Cardiac muscle cell (in vitro differentiated cells and primary cell): Measurements from ENCODE around the gene RNF212B. TPM values are rescaled to one million over a fixed set of nuclear protein-coding genes. Genes with fewer than 3 reads are reported as not detected.
"Not testable (repeated sequence)": the region's sequence is repeated elsewhere in the genome, so short reads cannot be mapped to it uniquely, and the experiment has no call there.

Experiments used
- DNase-seq, 2 donors: peaks; one replicate each; pipeline versions ENCODE4 v3.0.0 to v3.0.0-alpha.2; 2010 to 2017; ENCODE audit warnings: low read depth in 1 of 2, low spot score in 1 of 2
- H3K27ac ChIP-seq: fragments of 200-600 bp; sonication (generic); 2 replicates; pipeline ENCODE4 v1.5.1; 2016
- H3K27me3 ChIP-seq: fragments of 200-600 bp; sonication (generic); 2 replicates; pipeline ENCODE4 v1.6.0; 2016; ENCODE audit warnings: control low read depth
- H3K36me3 ChIP-seq: fragments of 200-600 bp; sonication (generic); 2 replicates; pipeline ENCODE4 v1.5.1; 2016; ENCODE audit warnings: control low read depth
- H3K4me1 ChIP-seq: fragments of 200-600 bp; sonication (generic); 2 replicates; pipeline ENCODE4 v1.8.1; 2017; ENCODE audit warnings: low read depth, mild to moderate bottlenecking, mixed run types
- H3K4me3 ChIP-seq: fragments of 200-600 bp; sonication (generic); 2 replicates; pipeline ENCODE4 v1.5.1; 2016; ENCODE audit warnings: mild to moderate bottlenecking
- H3K9me3 ChIP-seq: fragments of 200-600 bp; sonication (generic); 2 replicates; pipeline ENCODE4 v1.5.1; 2017; ENCODE audit warnings: low read depth, mild to moderate bottlenecking, control low read depth
- polyA plus RNA-seq: library from polyadenylated mRNA; unstranded; fragments of >200 nt; fragmentation: Nextera tagmentation; extraction: Ambion mirVana; gene quantifications from 2 replicates; pipeline ENCODE4 v1.2.1, GENCODE V29; 2016
- total RNA-seq: library from RNA; depleted of rRNA; stranded (reverse); fragments of >200 nt; gene quantifications from 2 replicates; pipeline ENCODE4 v1.2.3, GENCODE V29; 2016
- TF ChIP-seq, protein P1 (sequence below): IDR thresholded peaks from 2 replicates; pipeline ENCODE4 v1.5.1; 2012; ENCODE audit warnings: low read depth, mild to moderate bottlenecking, low read length

Gene RNF212B, protein sequence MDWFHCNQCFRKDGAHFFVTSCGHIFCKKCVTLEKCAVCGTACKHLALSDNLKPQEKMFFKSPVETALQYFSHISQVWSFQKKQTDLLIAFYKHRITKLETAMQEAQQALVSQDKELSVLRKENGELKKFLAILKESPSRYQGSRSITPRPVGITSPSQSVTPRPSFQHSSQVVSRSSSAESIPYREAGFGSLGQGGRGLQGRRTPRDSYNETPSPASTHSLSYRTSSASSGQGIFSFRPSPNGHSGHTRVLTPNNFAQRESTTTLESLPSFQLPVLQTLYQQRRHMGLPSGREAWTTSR
- not detected in 2 replicates for total RNA-seq
- 0.72 TPM in 1 of 2 replicates, not detected in the other for polyA plus RNA-seq

DNA sequence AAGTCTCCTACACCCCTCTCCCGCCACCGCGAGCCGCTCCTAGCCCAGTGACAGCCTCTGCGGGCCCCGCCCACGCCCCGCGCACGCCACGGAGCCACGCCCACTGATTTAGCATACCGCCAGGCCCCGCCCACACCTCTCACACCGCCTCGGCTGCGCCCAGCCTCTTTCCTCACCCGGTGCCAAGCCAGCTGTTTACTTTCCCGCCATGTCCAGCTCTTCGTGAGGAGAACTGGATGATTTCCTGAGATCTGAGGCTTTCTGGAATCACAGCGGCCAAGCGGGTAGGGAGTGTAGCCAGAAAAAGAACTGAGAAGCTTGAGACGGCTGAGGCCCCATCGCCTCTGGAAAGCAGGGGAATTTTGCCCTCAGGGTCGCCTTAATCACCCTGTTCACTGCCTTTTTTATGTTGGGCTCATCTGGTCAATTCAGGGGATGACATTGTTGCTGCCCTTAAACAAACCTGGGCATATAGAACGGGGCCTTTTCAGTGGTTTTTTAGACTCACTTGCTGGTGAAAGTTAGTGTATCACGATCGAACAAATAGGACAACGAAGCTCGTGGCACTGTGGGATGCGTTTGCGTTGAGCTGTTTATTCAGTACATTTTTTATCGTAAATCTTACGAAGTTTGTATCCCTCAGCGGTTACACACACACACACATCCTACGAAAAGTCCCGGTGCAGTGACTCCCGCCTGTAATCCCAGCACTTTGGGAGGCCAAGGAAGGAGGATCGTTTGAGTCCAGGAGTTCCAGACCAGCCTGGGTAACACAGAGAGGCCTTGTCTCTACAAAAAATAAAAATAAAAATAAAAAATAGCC is at the start of gene RNF212B:
Gene RNF212B, plus strand, starts transcription at position 165 of the 823 bp plus-strand sequence. CDS start 2,410 bp downstream, outside the sequence.
- peak within 1 kb of the TSS; percentile 8 for H3K4me3 ChIP-seq
- H3K27me3 ChIP-seq = no peaks in the 10 kb centered on the region
- TF ChIP-seq, protein P1, sequence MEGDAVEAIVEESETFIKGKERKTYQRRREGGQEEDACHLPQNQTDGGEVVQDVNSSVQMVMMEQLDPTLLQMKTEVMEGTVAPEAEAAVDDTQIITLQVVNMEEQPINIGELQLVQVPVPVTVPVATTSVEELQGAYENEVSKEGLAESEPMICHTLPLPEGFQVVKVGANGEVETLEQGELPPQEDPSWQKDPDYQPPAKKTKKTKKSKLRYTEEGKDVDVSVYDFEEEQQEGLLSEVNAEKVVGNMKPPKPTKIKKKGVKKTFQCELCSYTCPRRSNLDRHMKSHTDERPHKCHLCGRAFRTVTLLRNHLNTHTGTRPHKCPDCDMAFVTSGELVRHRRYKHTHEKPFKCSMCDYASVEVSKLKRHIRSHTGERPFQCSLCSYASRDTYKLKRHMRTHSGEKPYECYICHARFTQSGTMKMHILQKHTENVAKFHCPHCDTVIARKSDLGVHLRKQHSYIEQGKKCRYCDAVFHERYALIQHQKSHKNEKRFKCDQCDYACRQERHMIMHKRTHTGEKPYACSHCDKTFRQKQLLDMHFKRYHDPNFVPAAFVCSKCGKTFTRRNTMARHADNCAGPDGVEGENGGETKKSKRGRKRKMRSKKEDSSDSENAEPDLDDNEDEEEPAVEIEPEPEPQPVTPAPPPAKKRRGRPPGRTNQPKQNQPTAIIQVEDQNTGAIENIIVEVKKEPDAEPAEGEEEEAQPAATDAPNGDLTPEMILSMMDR = no peak
- H3K4me1 ChIP-seq = no peaks in the 10 kb centered on the region
- H3K9me3 ChIP-seq = no peaks in the 10 kb centered on the region
- peak; percentile 92 for DNase-seq
- no peaks in the 10 kb centered on the region for H3K36me3 ChIP-seq
- H3K27ac ChIP-seq = no peak within 1 kb of the TSS

DNA sequence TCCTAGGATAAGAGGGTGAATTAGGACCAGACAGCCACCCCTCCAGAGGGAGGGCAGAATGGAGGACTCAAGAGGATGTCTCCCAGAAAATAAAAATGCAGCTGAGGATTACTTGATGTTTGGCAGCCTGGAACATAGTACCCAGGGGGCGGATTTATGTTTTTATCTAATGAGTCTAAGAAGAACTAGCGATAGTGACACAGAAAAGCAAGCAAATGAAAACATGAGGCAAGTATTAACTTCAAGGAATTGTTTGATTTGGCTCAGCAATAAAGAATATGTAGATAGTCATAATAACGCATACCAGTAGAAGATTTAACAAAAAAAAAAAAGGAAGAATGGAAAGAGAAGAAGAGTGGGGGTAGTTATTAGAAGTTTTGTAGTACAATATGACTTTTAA is 44.3 kb upstream of the RNF212B start:
- H3K9me3 ChIP-seq = no peaks in the 10 kb centered on the region
- no peaks in the 10 kb centered on the region for H3K36me3 ChIP-seq
- DNase-seq = no peak
- H3K27ac ChIP-seq = no peak overlapping the region
- no peaks in the 10 kb centered on the region for H3K4me1 ChIP-seq
- H3K27me3 ChIP-seq = no peaks in the 10 kb centered on the region
- H3K4me3 ChIP-seq = no peak overlapping the region
- TF ChIP-seq, protein P1 = no peak

DNA sequence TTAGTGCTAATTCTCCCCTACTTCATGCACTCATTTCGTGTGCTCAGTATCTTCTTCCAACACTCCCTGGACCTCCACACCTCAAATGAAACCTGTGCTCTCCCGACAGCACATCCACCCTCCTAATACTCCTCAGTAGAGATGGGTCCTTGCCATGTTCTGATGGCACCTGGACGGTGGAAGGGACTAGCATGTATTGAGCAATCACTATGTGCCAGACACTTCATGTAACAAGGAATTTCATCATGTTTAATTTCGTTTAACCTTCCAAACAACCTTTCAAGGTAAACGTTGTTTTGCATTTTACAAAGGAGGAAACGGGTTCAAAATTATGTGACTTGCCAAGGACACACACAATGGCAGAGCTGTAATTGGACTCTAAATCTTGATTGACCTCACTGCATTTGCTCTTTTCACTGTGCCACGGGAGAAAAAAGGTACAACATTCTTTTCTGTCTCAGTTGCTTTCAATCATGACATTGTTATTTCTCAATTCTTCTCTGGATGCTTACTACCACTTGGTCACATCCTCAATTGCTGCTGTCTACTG is 42.1 kb upstream of the RNF212B start:
- H3K4me1 ChIP-seq = no peaks in the 10 kb centered on the region
- no peak overlapping the region for H3K4me3 ChIP-seq
- no peak overlapping the region for H3K27ac ChIP-seq
- H3K27me3 ChIP-seq = no peaks in the 10 kb centered on the region
- TF ChIP-seq, protein P1 = no peak
- no peaks in the 10 kb centered on the region for H3K36me3 ChIP-seq
- no peaks in the 10 kb centered on the region for H3K9me3 ChIP-seq
- DNase-seq = no peak

DNA sequence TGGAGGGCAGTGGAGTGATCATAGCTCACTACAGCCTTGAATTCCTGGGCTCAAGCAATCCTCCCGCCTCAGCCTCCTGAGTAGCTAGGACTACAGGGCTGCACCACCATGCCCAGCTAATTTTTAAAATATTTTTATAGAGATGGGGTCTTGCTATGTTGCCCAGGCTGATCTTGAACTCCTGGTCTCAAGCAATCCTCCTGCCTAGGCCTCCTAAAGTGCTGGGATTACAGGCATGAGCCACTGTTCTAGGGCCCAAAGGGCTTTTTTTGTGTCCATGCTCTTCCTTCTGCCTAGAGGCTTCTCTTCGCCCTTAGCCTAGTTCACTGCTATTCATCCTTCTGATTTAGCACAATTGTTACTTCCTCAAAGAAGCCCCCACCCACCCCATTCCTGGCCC is 41.2 kb upstream of the RNF212B start:
- not testable (repeated sequence) for H3K4me1 ChIP-seq, H3K9me3 ChIP-seq, H3K36me3 ChIP-seq, DNase-seq, H3K4me3 ChIP-seq, H3K27me3 ChIP-seq, H3K27ac ChIP-seq

DNA sequence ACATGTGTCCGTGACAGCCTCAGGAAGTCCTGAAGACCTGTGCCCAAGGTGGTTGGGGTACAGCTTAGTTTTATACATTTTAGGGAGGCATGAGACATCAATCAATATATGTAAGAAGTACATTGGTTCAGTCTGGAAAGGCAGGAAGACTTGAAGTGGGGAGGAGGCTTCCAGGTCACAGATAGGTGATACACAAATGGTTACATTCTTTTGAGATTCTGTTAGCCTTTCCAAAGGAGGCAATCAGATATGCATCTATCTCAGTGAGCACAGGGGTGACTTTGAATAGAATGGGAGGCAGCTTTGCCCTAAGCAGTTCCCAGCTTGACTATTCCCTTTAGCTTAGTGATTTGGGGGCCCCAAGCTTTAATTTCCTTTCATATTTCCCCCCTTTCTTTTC is 38.6 kb upstream of the RNF212B start:
- not testable (repeated sequence) for H3K36me3 ChIP-seq

DNA sequence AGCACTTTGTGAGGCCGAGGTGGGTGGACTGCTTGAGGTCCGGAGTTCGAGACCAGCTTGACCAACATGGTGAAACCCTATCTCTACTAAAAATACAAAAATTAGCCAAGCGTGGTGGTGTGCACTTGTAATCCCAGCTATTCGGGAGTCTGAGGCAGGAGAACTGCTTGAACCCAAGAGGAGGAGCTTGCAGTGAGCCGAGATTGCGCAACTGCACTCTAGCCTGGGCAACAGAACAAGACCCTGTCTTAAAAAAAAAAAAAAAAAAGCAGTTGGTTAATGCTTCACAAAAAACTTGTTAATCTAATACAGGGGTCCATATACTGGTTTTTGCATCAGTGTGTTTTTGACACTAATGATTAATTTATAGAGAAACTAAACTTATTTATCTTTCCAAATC is 35.7 kb upstream of the RNF212B start:
- no peaks in the 10 kb centered on the region for H3K27me3 ChIP-seq
- no peak for DNase-seq
- H3K4me1 ChIP-seq = no peaks in the 10 kb centered on the region
- no peaks in the 10 kb centered on the region for H3K9me3 ChIP-seq
- TF ChIP-seq, protein P1 = no peak
- H3K27ac ChIP-seq = no peak overlapping the region
- no peaks in the 10 kb centered on the region for H3K36me3 ChIP-seq
- no peak overlapping the region for H3K4me3 ChIP-seq

More for the DNA sequence above, 38.6 kb upstream of the RNF212B start:
- H3K27ac ChIP-seq, DNase-seq, H3K27me3 ChIP-seq, H3K9me3 ChIP-seq, H3K4me3 ChIP-seq, H3K4me1 ChIP-seq: not testable (repeated sequence)
